ENCODE measurements around the gene IRGC.
"Not testable (repeated sequence)": the region's sequence is repeated elsewhere in the genome, so short reads cannot be mapped to it uniquely, and the experiment has no call there.

IRGC gene

GRCh38 chr19:43682269-43682668 is 33.6 kb upstream of the IRGC start:
- not testable (repeated sequence) for H3K79me1 ChIP-seq (ENCODE audit: low read length); H3K9ac ChIP-seq (ENCODE audit: low read length); H3K23ac ChIP-seq (ENCODE audit: low read length); H2BK5ac ChIP-seq (ENCODE audit: low read depth, low read length, poor library complexity); H4K12ac ChIP-seq (ENCODE audit: low read depth, low read length); H3K4me2 ChIP-seq (ENCODE audit: low read length); H3K4me1 ChIP-seq (ENCODE audit: control insufficient read depth in 1 of 2, insufficient read depth in 2 of 2, low read length in 2 of 2); H3K14ac ChIP-seq (ENCODE audit: low read length); H3K4me3 ChIP-seq (ENCODE audit: low read depth, low read length); H3K18ac ChIP-seq (ENCODE audit: low read length); H3K27me3 ChIP-seq (ENCODE audit: insufficient read depth, low read length); H2BK120ac ChIP-seq (ENCODE audit: insufficient read depth, low read length, poor library complexity); H2AFZ ChIP-seq (ENCODE audit: insufficient read depth, low read length, poor library complexity); H2BK12ac ChIP-seq (ENCODE audit: low read length); H4K8ac ChIP-seq (ENCODE audit: low read depth, low read length); H3K79me2 ChIP-seq (ENCODE audit: control insufficient read depth, insufficient read depth, low read length, poor library complexity); H3K36me3 ChIP-seq (ENCODE audit: control insufficient read depth in 1 of 2, insufficient read depth in 2 of 2, low read length in 2 of 2); H3K4ac ChIP-seq (ENCODE audit: low read depth, low read length); H3K27ac ChIP-seq (ENCODE audit: low read depth, low read length); H3K9me3 ChIP-seq (ENCODE audit: insufficient read depth, low read depth, low read length); DNase-seq; H2AK5ac ChIP-seq (ENCODE audit: low read length); H4K91ac ChIP-seq (ENCODE audit: low read depth, low read length)
- WGBS (ENCODE audit: extremely low coverage, insufficient coverage, insufficient read length), result no CpG with 5 or more reads among the region's 5 CpGs

- Histone ChIP-seq H3K36me3 (ENCODE audit: control insufficient read depth in 1 of 2, insufficient read depth in 2 of 2, low read length in 2 of 2) (no peaks in the 10 kb centered on the region), H3K9me3 (ENCODE audit: insufficient read depth, low read depth, low read length) (no peaks in the 10 kb centered on the region), H3K18ac (ENCODE audit: low read length) (no peak overlapping the region), H3K27me3 (ENCODE audit: insufficient read depth, low read length) (no peaks in the 10 kb centered on the region), H3K4me1 (ENCODE audit: control insufficient read depth in 1 of 2, insufficient read depth in 2 of 2, low read length in 2 of 2) (peaks cover 0 to 4% of the 10 kb centered on the region in 2 experiments), H3K27ac (ENCODE audit: low read depth, low read length) (no peak overlapping the region), H2AFZ (ENCODE audit: insufficient read depth, low read length, poor library complexity) (no peak overlapping the region), H3K4ac (ENCODE audit: low read depth, low read length) (no peak overlapping the region), H2BK5ac (ENCODE audit: low read depth, low read length, poor library complexity) (no peak overlapping the region), H2BK120ac (ENCODE audit: insufficient read depth, low read length, poor library complexity) (no peak overlapping the region), H3K79me1 (ENCODE audit: low read length) (no peaks in the 10 kb centered on the region), H3K23ac (ENCODE audit: low read length) (no peak overlapping the region), H3K79me2 (ENCODE audit: control insufficient read depth, insufficient read depth, low read length, poor library complexity) (no peaks in the 10 kb centered on the region), H3K9ac (ENCODE audit: low read length) (no peak overlapping the region), H3K4me2 (ENCODE audit: low read length) (no peak overlapping the region), H3K4me3 (ENCODE audit: low read depth, low read length) (no peak overlapping the region), H4K8ac (ENCODE audit: low read depth, low read length) (no peak overlapping the region), H4K91ac (ENCODE audit: low read depth, low read length) (no peak overlapping the region), H2BK12ac (ENCODE audit: low read length) (no peak overlapping the region), H3K14ac (ENCODE audit: low read length) (no peak overlapping the region), H2AK5ac (ENCODE audit: low read length) (no peak overlapping the region), H4K12ac (ENCODE audit: low read depth, low read length) (no peak overlapping the region)
- no peak for DNase-seq
- no CpG with 5 or more reads among the region's 11 CpGs for WGBS (ENCODE audit: extremely low coverage, insufficient coverage, insufficient read length)
These were observed 32.8 kb upstream of the IRGC start for GRCh38 chr19:43682824-43683661.

- H3K27me3 ChIP-seq (ENCODE audit: insufficient read depth, low read length), result no peaks in the 10 kb centered on the region
- no peak overlapping the region for H4K8ac ChIP-seq (ENCODE audit: low read depth, low read length)
- H3K79me1 ChIP-seq (ENCODE audit: low read length), result no peaks in the 10 kb centered on the region
- H3K9ac ChIP-seq (ENCODE audit: low read length), result no peak overlapping the region
- no peak overlapping the region for H3K4me2 ChIP-seq (ENCODE audit: low read length)
- WGBS (ENCODE audit: extremely low coverage, insufficient coverage, insufficient read length), result no CpG with 5 or more reads among the region's 2 CpGs
- no peak overlapping the region for H3K27ac ChIP-seq (ENCODE audit: low read depth, low read length)
- H2AFZ ChIP-seq (ENCODE audit: insufficient read depth, low read length, poor library complexity), result no peak overlapping the region
- no peak overlapping the region for H4K12ac ChIP-seq (ENCODE audit: low read depth, low read length)
- DNase-seq, result no peak
- H3K4ac ChIP-seq (ENCODE audit: low read depth, low read length), result no peak overlapping the region
- no peaks in the 10 kb centered on the region for H3K79me2 ChIP-seq (ENCODE audit: control insufficient read depth, insufficient read depth, low read length, poor library complexity)
- no peak overlapping the region for H2BK120ac ChIP-seq (ENCODE audit: insufficient read depth, low read length, poor library complexity)
- no peak overlapping the region for H2AK5ac ChIP-seq (ENCODE audit: low read length)
- no peaks in the 10 kb centered on the region for H3K9me3 ChIP-seq (ENCODE audit: insufficient read depth, low read depth, low read length)
- no peak overlapping the region for H3K18ac ChIP-seq (ENCODE audit: low read length)
- H4K91ac ChIP-seq (ENCODE audit: low read depth, low read length), result no peak overlapping the region
- no peak overlapping the region for H2BK5ac ChIP-seq (ENCODE audit: low read depth, low read length, poor library complexity)
- no peak overlapping the region for H2BK12ac ChIP-seq (ENCODE audit: low read length)
- H3K23ac ChIP-seq (ENCODE audit: low read length), result no peak overlapping the region
- peaks cover 0 to 4% of the 10 kb centered on the region in 2 experiments for H3K4me1 ChIP-seq (ENCODE audit: control insufficient read depth in 1 of 2, insufficient read depth in 2 of 2, low read length in 2 of 2)
- no peak overlapping the region for H3K14ac ChIP-seq (ENCODE audit: low read length)
- H3K4me3 ChIP-seq (ENCODE audit: low read depth, low read length), result no peak overlapping the region
- no peaks in the 10 kb centered on the region for H3K36me3 ChIP-seq (ENCODE audit: control insufficient read depth in 1 of 2, insufficient read depth in 2 of 2, low read length in 2 of 2)
These were observed 32.0 kb upstream of the IRGC start for GRCh38 chr19:43683905-43684304.

- H3K14ac ChIP-seq (ENCODE audit: low read length), result no peak overlapping the region
- H3K9me3 ChIP-seq (ENCODE audit: insufficient read depth, low read depth, low read length), result no peaks in the 10 kb centered on the region
- H4K8ac ChIP-seq (ENCODE audit: low read depth, low read length), result no peak overlapping the region
- H3K27ac ChIP-seq (ENCODE audit: low read depth, low read length), result no peak overlapping the region
- no peak overlapping the region for H2BK12ac ChIP-seq (ENCODE audit: low read length)
- H4K91ac ChIP-seq (ENCODE audit: low read depth, low read length), result no peak overlapping the region
- H3K18ac ChIP-seq (ENCODE audit: low read length), result no peak overlapping the region
- H3K4ac ChIP-seq (ENCODE audit: low read depth, low read length), result no peak overlapping the region
- H4K12ac ChIP-seq (ENCODE audit: low read depth, low read length), result no peak overlapping the region
- H3K27me3 ChIP-seq (ENCODE audit: insufficient read depth, low read length), result no peaks in the 10 kb centered on the region
- no peak overlapping the region for H3K4me3 ChIP-seq (ENCODE audit: low read depth, low read length)
- H2BK120ac ChIP-seq (ENCODE audit: insufficient read depth, low read length, poor library complexity), result no peak overlapping the region
- H3K79me1 ChIP-seq (ENCODE audit: low read length), result no peaks in the 10 kb centered on the region
- DNase-seq, result no peak
- no peak overlapping the region for H3K9ac ChIP-seq (ENCODE audit: low read length)
- no peaks in the 10 kb centered on the region for H3K79me2 ChIP-seq (ENCODE audit: control insufficient read depth, insufficient read depth, low read length, poor library complexity)
- WGBS (ENCODE audit: extremely low coverage, insufficient coverage, insufficient read length), result no CpG with 5 or more reads among the region's 1 CpG
- peaks cover 0 to 4% of the 10 kb centered on the region in 2 experiments for H3K4me1 ChIP-seq (ENCODE audit: control insufficient read depth in 1 of 2, insufficient read depth in 2 of 2, low read length in 2 of 2)
- H2AFZ ChIP-seq (ENCODE audit: insufficient read depth, low read length, poor library complexity), result no peak overlapping the region
- H3K36me3 ChIP-seq (ENCODE audit: control insufficient read depth in 1 of 2, insufficient read depth in 2 of 2, low read length in 2 of 2), result no peaks in the 10 kb centered on the region
- H3K23ac ChIP-seq (ENCODE audit: low read length), result no peak overlapping the region
- no peak overlapping the region for H3K4me2 ChIP-seq (ENCODE audit: low read length)
- H2BK5ac ChIP-seq (ENCODE audit: low read depth, low read length, poor library complexity), result no peak overlapping the region
- H2AK5ac ChIP-seq (ENCODE audit: low read length), result no peak overlapping the region
These were observed 31.6 kb upstream of the IRGC start for GRCh38 chr19:43684326-43684725.

All from trophoblast cell (in vitro differentiated cells and primary cell).